ENCODE measurements around the gene CEP170B. TPM values are rescaled to one million over a fixed set of nuclear protein-coding genes. Genes with fewer than 3 reads are reported as not detected.

Gene CEP170B
- total and polyA plus RNA-seq, 2 of the 8 experiments (the other 6 are each of a cell fraction or from before 2014, with no cell fraction given), result 9.1 to 33.8 TPM

- FAIRE-seq (no peak), DNase-seq (ENCODE audit: low read depth in 1 of 2, low spot score in 2 of 2) (no peak)
- H3K4me1 ChIP-seq (replicated peaks in 1 of 4; ENCODE audit: control insufficient read depth in 3 of 4, insufficient read depth in 4 of 4, low read length in 3 of 4), result peaks cover 0 to 25% (median 17%) of the 10 kb centered on the region in 4 experiments; a peak in 6 of 7 replicates
- peaks cover 0 to 2% (median under 1%) of the 10 kb centered on the region in 4 experiments; a peak in 4 of 8 replicates for H3K36me3 ChIP-seq (ENCODE audit: control insufficient read depth in 2 of 4, insufficient read depth in 4 of 4, low read length in 3 of 4)
- 94% methylated on average over 13 of the region's 13 CpGs; no CpG with 5 or more reads in 1 of the 2 experiments for WGBS, 2 experiments (ENCODE audit: extremely low coverage in 1 of 2, insufficient coverage in 1 of 2, insufficient read length in 1 of 2, insufficient replicate concordance in 2 of 2, low coverage in 1 of 2, low lambda C conversion rate in 2 of 2, missing lambda C conversion rate in 1 of 2)
- TF ChIP-seq EP300 (IDR thresholded peaks at IDR 0.05; ENCODE audit: borderline replicate concordance in 1 of 2, low read depth in 2 of 2, low read length in 2 of 2) (no peak), ATF3 (IDR thresholded peaks at IDR 0.05; ENCODE audit: insufficient read depth, low read depth, low read length) (no peak), KDM4A (IDR thresholded peaks at IDR 0.05; ENCODE audit: low read depth, low read length, severe bottlenecking) (no peak), POLR2AphosphoS5 (IDR thresholded peaks at IDR 0.05; ENCODE audit: low read depth, low read length) (no peak), NRF1 (IDR thresholded peaks at IDR 0.05; ENCODE audit: low read depth, low read length) (no peak), NANOG (IDR thresholded peaks at IDR 0.05; ENCODE audit: insufficient read depth, low read depth, low read length, poor library complexity, severe bottlenecking) (no peak), MAFK (IDR thresholded peaks at IDR 0.05; ENCODE audit: low read depth, low read length) (no peak)
- peak overlapping the region; percentile 74 for H4K91ac ChIP-seq (replicated peaks; ENCODE audit: insufficient read length, low read length)
- no peak overlapping the region for H3K9ac ChIP-seq (replicated peaks in 1 of 4; ENCODE audit: extremely low read depth in 1 of 4, low read depth in 3 of 4, low read length in 3 of 4)
- no peak overlapping the region for H3K56ac ChIP-seq (replicated peaks; ENCODE audit: insufficient read length, low read depth, low read length)
- no peak overlapping the region for H4K5ac ChIP-seq (ENCODE audit: insufficient read length, low read depth, low read length)
- peaks cover 6% of the 10 kb centered on the region; the same call in 1 of the 2 replicates for H3K23me2 ChIP-seq (ENCODE audit: low read depth, low read length)
- H4K8ac ChIP-seq (ENCODE audit: extremely low read depth, insufficient read depth, low read length), result peak overlapping the region; percentile 68
- H3K4me3 ChIP-seq (ENCODE audit: extremely low read depth in 1 of 4, insufficient read depth in 2 of 4, low read depth in 3 of 4, low read length in 4 of 4), result no peak overlapping the region
- no peak overlapping the region for H2AFZ ChIP-seq (ENCODE audit: low read length)
- H3K27ac ChIP-seq (ENCODE audit: low read depth, low read length), result no peak overlapping the region
- no peak overlapping the region for H2BK120ac ChIP-seq (replicated peaks; ENCODE audit: low read depth, low read length)
- 0 out of 2 replicates have a peak overlapping the region, but pooled peaks have one; percentile 39 for H2BK12ac ChIP-seq (ENCODE audit: low read depth, low read length)
- no peaks in the 10 kb centered on the region for H3K27me3 ChIP-seq (replicated peaks in 1 of 4; ENCODE audit: control insufficient read depth in 3 of 4, extremely low read depth in 1 of 4, insufficient read depth in 3 of 4, low read length in 3 of 4)
- peaks cover 0 to 9% of the 10 kb centered on the region in 2 experiments; a peak in 1 of 4 replicates for H3K79me2 ChIP-seq (ENCODE audit: control insufficient read depth in 1 of 2, insufficient read depth in 2 of 2, low read length in 2 of 2)
- H3K23ac ChIP-seq (ENCODE audit: insufficient read length), result no peak overlapping the region
- no peak overlapping the region for H2BK20ac ChIP-seq (ENCODE audit: low read length)
- no peak overlapping the region for H3K18ac ChIP-seq (ENCODE audit: extremely low read depth, low read length)
- peak overlapping the region; percentile 65; the same call in 1 of the 2 replicates for H2BK15ac ChIP-seq (ENCODE audit: low read length)
- H3K9me3 ChIP-seq (ENCODE audit: insufficient read depth in 2 of 2, low read depth in 1 of 2, low read length in 1 of 2), result no peaks in the 10 kb centered on the region
- no peak overlapping the region for H3K4me2 ChIP-seq (ENCODE audit: insufficient read depth in 1 of 2, low read depth in 2 of 2, low read length in 2 of 2)
- peaks cover 18 to 32% of the 10 kb centered on the region in 2 experiments for H4K20me1 ChIP-seq (replicated peaks in 1 of 2; ENCODE audit: control insufficient read depth in 1 of 2, insufficient read depth in 2 of 2, low read length in 2 of 2)
- no peak overlapping the region for H3K14ac ChIP-seq (ENCODE audit: insufficient read length)
- CTCF ChIA-PET (ENCODE audit: partially characterized antibody), result interaction anchor here (1.5 kb wide), 1 partner anchor 47 kb away, joined by 3 read pairs; no protein-coding TSS in a partner anchor
- peak overlapping the region; percentile 73 for H2BK5ac ChIP-seq (ENCODE audit: low read depth, low read length)
- H2AK5ac ChIP-seq (ENCODE audit: low read depth, low read length), result peak overlapping the region; percentile 15; the same call in 1 of the 2 replicates
- peaks cover 19% of the 10 kb centered on the region for H3K79me1 ChIP-seq (ENCODE audit: low read depth, low read length)
- POLR2A ChIA-PET (ENCODE audit: partially characterized antibody), result interaction anchor here (1.4 to 3.6 kb wide), 2 partner anchors 9 to 11 kb away, joined by 3 to 16 read pairs; partner anchors contain the start of gene CEP170B
- H3K4ac ChIP-seq (replicated peaks; ENCODE audit: insufficient read length, low read depth, low read length), result no peak overlapping the region
Observed at GRCh38 chr14:104875412-104875751, 10.3 kb downstream of the CEP170B start.

Data from H1 (cell line).